GM18505 (cell line): ENCODE measurements around the gene PLGLB1.
"Not testable (repeated sequence)": the region's sequence is repeated elsewhere in the genome, so short reads cannot be mapped to it uniquely, and the experiment has no call there.

Experiments
- ATAC-seq: cut with Tn5 transposase; IDR thresholded peaks from one replicate; pipeline ENCODE4 v1.9.1; 2021; ENCODE audit not compliant: unreplicated experiment

The PLGLB1 gene

DNA sequence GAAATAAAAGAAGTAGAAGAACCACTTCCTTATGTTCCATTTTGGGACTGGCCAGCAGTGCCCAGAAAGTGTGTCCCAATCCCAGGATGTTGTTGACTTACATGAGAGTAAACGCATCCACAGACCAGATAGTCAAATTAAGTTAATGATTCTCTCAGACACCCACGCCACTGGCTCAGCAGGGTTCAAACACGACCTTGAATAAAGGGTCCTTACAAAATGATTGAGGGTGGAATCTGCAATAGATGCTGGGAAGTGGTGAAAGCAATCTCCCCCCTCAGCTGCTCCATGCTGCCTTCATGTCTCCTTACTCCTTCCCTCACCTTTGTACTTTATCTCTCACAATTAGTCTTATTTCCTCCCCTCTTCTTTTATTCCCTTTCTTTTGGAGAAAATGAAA lies at the start of gene PLGLB1:
PLGLB1 (minus strand) TSS at position 101 of the 400 bp plus-strand sequence; CDS start at position 40, 61 bp downstream.
- ATAC-seq, result not testable (repeated sequence)

DNA sequence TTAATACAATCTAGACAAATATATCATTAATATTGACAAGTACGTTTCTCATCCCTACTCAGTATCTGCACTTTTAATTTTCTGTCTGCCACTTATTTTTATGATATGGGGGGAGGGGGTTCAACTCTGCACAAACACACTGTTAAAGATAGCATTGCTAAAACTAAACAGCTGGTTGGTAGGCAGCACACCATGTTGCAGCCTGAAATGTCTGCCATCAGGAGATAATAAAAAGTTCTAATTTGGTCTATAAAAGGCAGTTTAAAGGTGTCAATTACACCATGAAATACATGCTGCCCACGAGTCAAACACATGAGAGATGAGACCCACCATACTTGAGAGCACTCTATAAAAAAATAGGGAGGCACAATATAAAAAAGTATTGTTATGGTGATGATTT lies 42.7 kb upstream of the PLGLB1 start:
- ATAC-seq, result not testable (repeated sequence)

DNA sequence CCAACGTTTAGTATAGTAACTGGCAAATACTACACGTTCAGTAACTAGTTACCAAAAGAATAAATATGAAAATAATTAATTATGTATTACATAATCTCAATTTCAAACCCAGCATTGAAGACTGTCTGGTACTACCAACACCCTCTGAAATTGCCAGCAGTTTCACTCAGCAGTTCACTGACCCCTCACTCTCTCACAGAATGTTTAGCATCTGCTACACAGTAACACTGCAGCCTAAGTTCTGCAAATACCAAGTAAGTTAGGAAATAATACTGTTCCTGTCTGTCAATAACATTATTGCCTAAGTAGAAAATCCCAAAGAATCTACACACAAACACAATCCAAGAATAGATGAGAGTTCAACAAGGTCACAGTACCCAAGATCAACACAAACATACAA lies 41.8 kb upstream of the PLGLB1 start:
- not testable (repeated sequence) for ATAC-seq

DNA sequence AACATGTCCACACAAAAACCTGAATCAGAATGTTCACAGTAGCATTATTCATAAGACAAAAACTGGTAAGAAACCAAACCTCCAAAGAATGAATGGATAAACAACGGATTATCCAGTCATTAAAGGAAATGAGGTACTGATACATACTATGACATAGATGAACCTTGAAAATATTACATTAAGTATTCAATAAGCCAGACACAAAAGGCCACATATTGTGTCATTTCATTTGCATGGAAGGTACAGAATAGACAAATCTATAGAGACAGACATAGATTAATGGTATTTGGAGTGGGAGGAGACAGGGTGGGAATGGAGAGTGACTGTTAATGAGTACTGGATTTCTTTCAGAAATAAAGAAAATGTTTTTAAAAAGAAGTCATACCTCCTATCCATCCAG lies 39.9 kb upstream of the PLGLB1 start:
- not testable (repeated sequence) for ATAC-seq

DNA sequence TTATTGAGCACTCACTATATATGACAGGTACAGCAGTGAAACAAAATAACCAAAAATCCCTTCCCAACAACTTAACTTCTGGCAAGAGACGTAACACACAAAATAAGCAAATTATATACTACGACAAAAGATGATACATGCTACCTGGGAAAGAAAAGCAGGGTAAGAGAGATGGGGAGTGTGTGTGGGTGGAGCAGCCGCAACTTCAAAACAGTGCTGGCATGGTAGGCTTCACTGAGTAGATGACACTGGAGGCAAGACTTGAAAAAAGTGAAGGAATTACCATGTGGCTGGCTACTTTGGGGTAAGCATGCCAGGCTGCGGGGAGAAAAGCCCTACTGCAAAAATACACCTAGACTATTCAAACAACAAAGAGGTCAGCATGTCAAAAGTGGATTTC lies 36.0 kb upstream of the PLGLB1 start:
- not testable (repeated sequence) for ATAC-seq

DNA sequence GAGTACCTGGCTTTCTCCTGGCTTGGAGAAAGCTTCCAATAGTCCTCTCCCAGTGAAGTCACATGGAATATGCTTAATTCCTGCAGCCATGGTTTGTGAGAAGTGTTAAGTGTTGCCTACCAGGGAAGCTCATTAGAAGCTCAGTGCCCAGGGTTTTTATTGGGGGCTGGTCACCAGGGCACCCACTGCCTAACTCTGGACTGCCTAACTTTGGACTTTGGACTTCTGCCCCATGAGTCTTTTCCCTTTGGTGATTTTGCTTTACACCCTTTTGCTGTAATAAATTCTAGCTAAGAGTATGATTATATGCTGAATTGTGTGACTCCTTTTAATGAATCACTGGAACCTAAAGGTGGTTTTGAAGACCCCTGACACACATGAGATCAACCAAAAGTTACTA lies 35.2 kb upstream of the PLGLB1 start:
- ATAC-seq, result not testable (repeated sequence)

DNA sequence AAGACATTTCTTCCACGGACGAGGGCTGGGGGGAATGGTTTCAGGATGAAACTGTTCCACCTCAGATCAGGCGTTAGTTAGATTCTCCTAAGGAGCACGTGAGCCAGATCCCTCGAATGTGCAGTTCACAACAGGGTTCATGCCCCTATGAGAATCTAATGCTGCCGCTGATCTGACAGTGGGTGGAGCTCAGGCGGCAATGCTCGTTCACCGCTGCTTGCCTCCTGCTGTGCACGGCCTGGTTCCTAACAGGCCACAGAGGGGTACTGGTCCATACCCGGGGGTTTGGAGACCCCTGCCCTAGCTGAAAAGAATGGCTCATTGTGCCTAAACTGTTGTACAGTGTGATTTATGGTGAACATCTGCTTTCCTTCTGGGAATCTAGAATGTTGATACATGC lies 34.8 kb upstream of the PLGLB1 start:
- ATAC-seq, result not testable (repeated sequence)

DNA sequence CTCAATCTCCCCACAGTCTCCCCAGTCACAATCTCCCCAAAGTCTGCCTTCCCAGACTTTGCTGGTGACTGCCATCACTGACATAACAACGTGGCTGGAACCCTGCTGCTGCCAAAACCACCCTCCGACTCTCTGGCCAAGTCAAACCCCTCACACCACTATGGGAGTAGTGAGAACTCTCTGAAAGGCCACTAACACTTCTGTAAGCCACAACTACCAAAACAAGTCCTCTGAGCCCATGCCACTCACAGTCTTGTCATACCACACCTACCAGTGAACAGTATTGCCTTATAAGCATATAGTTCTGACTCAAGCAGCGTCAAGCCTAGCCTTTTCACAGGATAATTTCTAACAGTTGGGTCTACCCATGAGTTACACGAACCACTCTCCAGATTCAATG lies 32.7 kb upstream of the PLGLB1 start:
- ATAC-seq, result not testable (repeated sequence)

DNA sequence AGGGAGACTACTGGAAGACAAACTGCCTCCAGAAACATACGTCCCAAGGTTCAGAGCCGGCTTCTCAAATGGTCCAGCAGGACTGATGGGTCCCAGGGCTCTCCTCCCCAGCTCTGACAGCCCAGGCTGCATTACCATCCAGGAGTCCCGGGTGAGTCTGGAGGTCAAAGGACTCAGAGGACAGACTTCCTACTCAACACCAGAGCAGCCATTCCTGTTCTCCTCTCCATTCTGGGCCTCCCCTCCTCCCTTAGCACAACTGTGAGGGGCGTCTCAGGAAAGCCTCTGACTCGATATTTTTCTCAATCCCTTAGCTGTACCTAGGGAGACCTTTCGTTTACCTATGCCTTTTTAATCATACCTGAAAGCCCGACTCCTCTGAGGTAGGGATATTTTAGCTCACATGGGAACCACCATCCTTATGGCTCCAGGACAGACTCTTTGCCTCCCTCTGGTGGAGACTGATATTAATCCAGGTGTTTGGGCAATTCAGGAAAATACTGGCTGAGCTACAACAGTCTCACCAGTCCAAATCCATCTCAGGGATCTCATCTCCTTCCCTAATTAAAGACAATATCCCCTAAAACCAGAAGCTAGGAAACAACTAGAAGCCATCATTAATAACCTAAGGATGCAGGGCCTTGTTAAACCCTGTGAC lies 19.8 kb upstream of the PLGLB1 start:
- ATAC-seq, result not testable (repeated sequence)

DNA sequence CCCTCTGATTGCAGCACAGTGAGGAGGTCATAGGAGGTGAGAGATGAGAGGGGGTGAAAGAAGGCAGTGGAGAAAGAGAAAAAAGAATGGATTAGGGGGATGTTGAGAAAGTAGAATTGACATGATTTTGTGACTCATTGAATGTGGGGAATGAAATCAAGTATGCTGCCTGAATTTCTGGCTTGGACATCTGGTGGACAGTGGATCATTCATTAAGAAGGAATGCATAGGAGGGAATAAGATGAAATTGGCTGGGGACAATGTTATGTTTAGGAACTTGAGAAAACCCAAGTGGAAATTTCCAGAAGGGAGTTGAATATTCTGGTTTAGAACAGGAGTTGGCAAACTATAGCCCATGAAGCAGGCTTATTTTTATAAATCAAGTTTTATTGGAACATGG lies 7.0 kb upstream of the PLGLB1 start:
- not testable (repeated sequence) for ATAC-seq

DNA sequence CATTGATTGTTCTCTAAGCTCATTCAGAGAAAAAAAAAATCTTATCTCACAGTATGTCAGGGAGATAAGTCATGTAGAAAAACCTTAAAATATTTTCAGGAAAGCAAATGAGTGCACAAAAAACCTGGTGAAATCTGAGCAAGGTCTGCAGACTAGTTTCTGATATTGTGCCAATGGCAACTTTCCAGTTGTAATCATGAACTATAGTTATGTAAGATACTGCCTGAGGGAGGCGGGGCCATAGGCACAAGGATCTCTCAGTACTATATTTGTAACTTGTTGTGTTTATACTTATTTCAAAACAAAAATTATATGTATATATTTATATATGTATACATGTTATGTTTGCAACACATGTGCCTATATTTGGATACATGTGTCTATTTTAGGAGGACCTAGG lies 5.2 kb upstream of the PLGLB1 start:
- ATAC-seq, result not testable (repeated sequence)

DNA sequence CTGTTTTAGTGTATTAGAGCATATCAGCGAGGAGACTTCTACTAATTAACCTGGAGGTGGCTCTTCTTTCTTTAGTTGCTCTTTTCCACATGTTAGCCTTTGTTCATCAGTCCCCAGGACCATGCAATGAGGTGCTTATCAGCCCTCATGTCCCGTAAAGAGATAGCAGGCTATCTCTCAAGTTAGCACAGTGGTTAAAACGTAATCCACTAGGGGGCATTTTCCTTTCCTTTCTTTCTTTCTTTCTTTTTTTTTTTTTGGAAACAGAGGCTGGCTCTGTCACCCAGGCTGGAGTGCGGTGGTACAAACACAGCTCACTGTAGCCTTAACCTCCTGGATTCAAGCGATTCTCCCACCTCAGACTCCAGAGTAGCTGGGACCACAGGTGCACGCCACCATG lies 4.3 kb upstream of the PLGLB1 start:
- not testable (repeated sequence) for ATAC-seq

DNA sequence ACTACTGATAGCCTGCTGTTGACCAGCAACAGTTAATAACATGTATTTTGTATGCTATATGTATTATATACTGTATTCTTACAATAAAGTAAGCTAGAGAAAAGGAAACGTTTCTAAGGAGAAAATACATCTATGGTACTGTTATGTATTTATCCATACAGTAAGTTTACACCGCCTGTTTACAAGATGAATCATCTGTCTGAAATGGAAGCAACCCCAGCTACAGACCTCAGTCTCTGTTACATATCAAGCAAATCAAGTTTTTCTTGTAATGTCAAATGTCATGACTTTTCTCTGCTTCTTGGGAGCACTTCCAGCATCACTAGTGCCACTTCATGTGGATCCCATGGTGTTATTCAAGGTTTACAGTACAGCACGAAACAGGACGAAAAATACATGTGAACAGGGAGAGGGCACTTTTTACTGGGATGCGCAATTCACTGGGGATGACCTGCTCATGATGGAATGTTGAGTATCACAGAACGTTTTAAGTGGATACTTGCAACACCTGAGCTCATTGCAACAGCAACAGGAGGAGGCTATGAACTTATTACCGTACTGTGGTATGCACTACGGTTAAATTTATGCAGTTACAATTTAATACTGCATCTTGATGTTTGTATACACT lies 2.5 kb upstream of the PLGLB1 start:
- not testable (repeated sequence) for ATAC-seq

DNA sequence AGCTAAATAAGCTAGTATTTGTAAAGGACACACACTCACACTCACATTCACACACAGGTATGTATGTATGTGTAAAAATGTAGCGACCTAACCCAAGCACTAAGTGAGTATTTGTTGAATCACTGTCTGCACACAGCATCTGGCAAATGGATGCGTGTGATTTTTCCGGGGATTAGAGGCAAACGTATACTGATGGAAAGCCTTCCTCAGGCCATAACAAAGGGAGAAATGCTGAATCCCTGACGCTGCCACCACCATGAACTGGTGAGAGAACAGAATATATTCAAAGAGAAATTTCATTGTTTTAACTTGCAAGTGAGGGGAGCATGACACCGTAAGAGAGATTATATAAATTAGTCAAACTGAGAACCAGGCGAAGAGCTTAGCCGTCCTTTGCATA lies 601 bp downstream of the PLGLB1 start:
- ATAC-seq, result not testable (repeated sequence)

DNA sequence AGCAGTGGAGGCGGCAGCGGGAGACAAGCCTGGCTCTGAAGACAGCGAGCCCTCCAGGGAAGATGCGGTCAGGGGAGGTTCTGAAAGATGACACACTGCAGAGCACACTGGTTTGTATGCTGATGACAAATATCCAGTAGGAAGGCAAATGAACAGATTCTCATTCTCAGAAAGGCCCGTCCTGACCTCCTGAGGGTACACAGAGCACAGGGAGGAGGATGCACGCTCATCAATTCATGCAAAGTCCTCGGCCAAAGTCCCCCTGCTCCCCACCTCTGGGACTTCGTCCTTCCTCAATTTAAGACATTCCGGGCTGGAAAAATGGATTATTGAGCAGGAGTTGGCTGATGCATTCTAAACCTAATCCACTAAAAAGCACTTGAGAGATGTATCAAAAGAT lies 2.6 kb downstream of the PLGLB1 start:
- not testable (repeated sequence) for ATAC-seq

DNA sequence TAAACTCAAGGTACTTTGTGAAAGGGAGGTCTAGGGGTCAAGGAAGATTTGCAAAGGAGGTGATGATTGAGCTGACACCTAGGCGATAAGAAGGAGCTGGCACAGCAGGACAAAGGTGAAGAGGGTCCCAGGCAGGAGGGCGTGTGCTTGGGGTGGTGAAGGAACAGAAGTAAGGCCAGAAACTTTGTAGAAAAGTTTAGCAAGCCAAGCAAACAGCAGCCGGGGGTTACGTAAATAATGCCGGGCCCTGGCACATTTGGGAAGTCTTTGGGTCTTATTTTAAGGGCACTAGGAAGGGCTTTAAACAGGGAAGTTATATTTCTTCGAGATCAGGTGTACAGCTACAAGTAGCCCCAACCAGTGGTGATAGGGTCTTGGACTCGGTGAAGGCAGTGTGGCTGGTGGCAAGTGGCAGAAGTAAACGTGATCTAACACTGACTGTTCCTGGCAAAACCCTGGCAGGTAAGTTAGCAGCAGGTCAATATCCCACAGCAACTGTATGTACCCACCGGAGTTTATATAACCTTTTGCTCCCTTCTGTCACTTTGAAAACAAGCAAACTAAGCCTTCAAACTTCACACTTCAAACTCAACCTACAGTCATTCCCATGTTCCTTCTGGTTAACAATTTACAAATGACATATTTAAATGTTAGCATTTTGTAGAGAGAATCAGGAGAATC lies 7.0 kb downstream of the PLGLB1 start:
- ATAC-seq, result not testable (repeated sequence)

DNA sequence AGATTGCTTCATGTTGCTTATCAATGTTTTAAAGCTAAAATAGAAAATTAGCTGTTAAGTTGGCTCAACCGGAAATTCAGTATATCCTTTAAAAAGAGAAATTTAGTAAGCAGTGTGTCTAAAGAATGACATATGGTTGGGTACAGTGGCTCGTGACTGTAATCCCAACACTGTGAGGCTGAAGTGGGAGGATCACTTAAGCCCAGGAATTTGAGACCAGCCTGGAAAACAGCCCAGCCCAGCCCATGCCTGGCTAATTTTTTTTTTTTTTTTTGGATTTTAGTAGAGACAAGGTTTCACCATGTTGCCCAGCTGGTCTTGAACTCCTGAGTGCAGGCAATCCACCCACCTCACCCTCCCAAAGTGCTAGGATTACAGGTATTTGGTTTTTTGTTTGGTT lies 17.2 kb downstream of the PLGLB1 start:
- ATAC-seq, result not testable (repeated sequence)
